ENCODE data around the gene ISOC2.
"Not testable (repeated sequence)": the region's sequence is repeated elsewhere in the genome, so short reads cannot be mapped to it uniquely, and the experiment has no call there.

Gene ISOC2

GRCh38 chr19:55423225-55424005, 38.0 kb downstream of the ISOC2 start:
- TF ChIP-seq CTCF (IDR thresholded peaks at IDR 0.05; ENCODE audit: insufficient read depth, missing control alignments): no peak
- FAIRE-seq: no peak
- no peak for DNase-seq (ENCODE audit: insufficient read length, low spot score)

GRCh38 chr19:55421281-55421680, 40.2 kb downstream of the ISOC2 start:
- FAIRE-seq: not testable (repeated sequence)

GRCh38 chr19:55419624-55420236, 41.7 kb downstream of the ISOC2 start:
- DNase-seq (ENCODE audit: insufficient read length, low spot score) (no peak), FAIRE-seq (no peak)
- no peak for TF ChIP-seq CTCF (IDR thresholded peaks at IDR 0.05; ENCODE audit: insufficient read depth, missing control alignments)

More at GRCh38 chr19:55421281-55421680, 40.2 kb downstream of the ISOC2 start:
- not testable (repeated sequence) for DNase-seq (ENCODE audit: insufficient read length, low spot score)

GRCh38 chr19:55419103-55419502, 42.3 kb downstream of the ISOC2 start:
- TF ChIP-seq CTCF (IDR thresholded peaks at IDR 0.05; ENCODE audit: insufficient read depth, missing control alignments): no peak
- DNase-seq (ENCODE audit: insufficient read length, low spot score) (no peak), FAIRE-seq (no peak)

GRCh38 chr19:55418185-55418584, 43.3 kb downstream of the ISOC2 start:
- DNase-seq (ENCODE audit: insufficient read length, low spot score) (peak; percentile 87), FAIRE-seq (peak; percentile 38)
- peak; percentile 92 for TF ChIP-seq CTCF (IDR thresholded peaks at IDR 0.05; ENCODE audit: insufficient read depth, missing control alignments)

- TF ChIP-seq CTCF (IDR thresholded peaks at IDR 0.05; ENCODE audit: insufficient read depth, missing control alignments): no peak
- FAIRE-seq (no peak), DNase-seq (ENCODE audit: insufficient read length, low spot score) (no peak)
Observed at GRCh38 chr19:55410168-55410567, 51.3 kb downstream of the ISOC2 start.

- not testable (repeated sequence) for DNase-seq (ENCODE audit: insufficient read length, low spot score); FAIRE-seq
Observed at GRCh38 chr19:55409179-55409578, 52.3 kb downstream of the ISOC2 start.

- TF ChIP-seq CTCF (IDR thresholded peaks at IDR 0.05; ENCODE audit: insufficient read depth, missing control alignments): no peak
- no peak for DNase-seq (ENCODE audit: insufficient read length, low spot score)
- no peak for FAIRE-seq
Observed at GRCh38 chr19:55408533-55408872, 52.9 kb downstream of the ISOC2 start.
